ENCODE measurements around the gene ZNF611.

- TF ChIP-seq EP300 (IDR thresholded peaks at IDR 0.05; ENCODE audit: low read depth) (no peak), CTCF (IDR thresholded peaks at IDR 0.05) (no peak), POLR2A (IDR thresholded peaks at IDR 0.05) (no peak), POLR2AphosphoS5 (IDR thresholded peaks at IDR 0.05) (no peak)
Measured at GRCh38 chr19:52700673-52701072, 34.2 kb downstream of the ZNF611 start.

All from transverse colon (tissue), 4 donors.